Endothelial cell of umbilical vein (primary cell): Measurements from ENCODE around the gene TRPM3.

Source experiments
- CTCF ChIP-seq, 2 donors: IDR thresholded peaks; 1 replicate in 1 of 2; 2 replicates in 1 of 2; pipeline ENCODE4 v1.5.1; 2011; ENCODE audit warnings: low read length in 2 of 2, mild to moderate bottlenecking in 2 of 2, moderate library complexity in 2 of 2, control low read depth in 1 of 2, inconsistent platforms in 1 of 2, low read depth in 1 of 2; ENCODE audit not compliant: insufficient read depth in 1 of 2; ENCODE audit errors: extremely low read depth in 1 of 2
- GATA2 ChIP-seq: IDR thresholded peaks from 2 replicates; pipeline ENCODE4 v1.7.0; 2011; ENCODE audit warnings: low read depth, mild to moderate bottlenecking, moderate library complexity, mixed read lengths, low read length; ENCODE audit not compliant: insufficient read length, insufficient read depth

GRCh38 chr9:70590315-70590677, 531.1 kb downstream of the TRPM3 start:
- TF ChIP-seq CTCF (IDR thresholded peaks at IDR 0.05; ENCODE audit: extremely low read depth in 1 of 2, insufficient read depth in 1 of 2, low read depth in 1 of 2, low read length in 2 of 2) (no peak), GATA2 (no peak)
